Breast epithelium (tissue), 3 donors: ENCODE results near the gene ENOX1.

ENCODE experiments used
- POLR2A ChIP-seq: fragments of 450-650 bp; IDR thresholded peaks from one replicate; pipeline ENCODE4 v1.6.1; 2016; ENCODE audit warnings: antibody characterized with exemption, mild to moderate bottlenecking, moderate library complexity
- POLR2AphosphoS5 ChIP-seq, 3 donors: sonication (generic); formaldehyde crosslinking; IDR thresholded peaks; one replicate each; pipeline ENCODE4 v1.6.1; 2017; ENCODE audit warnings: antibody characterized with exemption in 3 of 3
- TF ChIP-seq, protein P1 (sequence below), 3 donors: fragments of 450-650 bp; IDR thresholded peaks; one replicate each; pipeline ENCODE4 v1.5.1; 2016 to 2017; ENCODE audit warnings: antibody characterized with exemption in 3 of 3, mild to moderate bottlenecking in 3 of 3, moderate library complexity in 3 of 3

- TF ChIP-seq, protein P1, sequence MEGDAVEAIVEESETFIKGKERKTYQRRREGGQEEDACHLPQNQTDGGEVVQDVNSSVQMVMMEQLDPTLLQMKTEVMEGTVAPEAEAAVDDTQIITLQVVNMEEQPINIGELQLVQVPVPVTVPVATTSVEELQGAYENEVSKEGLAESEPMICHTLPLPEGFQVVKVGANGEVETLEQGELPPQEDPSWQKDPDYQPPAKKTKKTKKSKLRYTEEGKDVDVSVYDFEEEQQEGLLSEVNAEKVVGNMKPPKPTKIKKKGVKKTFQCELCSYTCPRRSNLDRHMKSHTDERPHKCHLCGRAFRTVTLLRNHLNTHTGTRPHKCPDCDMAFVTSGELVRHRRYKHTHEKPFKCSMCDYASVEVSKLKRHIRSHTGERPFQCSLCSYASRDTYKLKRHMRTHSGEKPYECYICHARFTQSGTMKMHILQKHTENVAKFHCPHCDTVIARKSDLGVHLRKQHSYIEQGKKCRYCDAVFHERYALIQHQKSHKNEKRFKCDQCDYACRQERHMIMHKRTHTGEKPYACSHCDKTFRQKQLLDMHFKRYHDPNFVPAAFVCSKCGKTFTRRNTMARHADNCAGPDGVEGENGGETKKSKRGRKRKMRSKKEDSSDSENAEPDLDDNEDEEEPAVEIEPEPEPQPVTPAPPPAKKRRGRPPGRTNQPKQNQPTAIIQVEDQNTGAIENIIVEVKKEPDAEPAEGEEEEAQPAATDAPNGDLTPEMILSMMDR (IDR thresholded peaks at IDR 0.05): no peak
- TF ChIP-seq POLR2AphosphoS5 (IDR thresholded peaks at IDR 0.05) (no peak), POLR2A (no peak)
Measured at GRCh38 chr13:43243711-43244110, 543.1 kb downstream of the ENOX1 start.
